ENCODE data around the gene HLA-C.
"Not testable (repeated sequence)": the region's sequence is repeated elsewhere in the genome, so short reads cannot be mapped to it uniquely, and the experiment has no call there.

HLA-C gene

GRCh38 chr6:31270788-31271640 lies 878 bp downstream of the HLA-C start:
- DNase-seq (ENCODE audit: low spot score) = peak; percentile 39

GRCh38 chr6:31268836-31269235 lies 3.1 kb downstream of the HLA-C start:
- DNase-seq (ENCODE audit: low spot score) = no peak

- DNase-seq (ENCODE audit: low spot score) = no peak
Observed at GRCh38 chr6:31268369-31268765, 3.5 kb downstream of the HLA-C start.

GRCh38 chr6:31267651-31268368 lies 4.1 kb downstream of the HLA-C start:
- DNase-seq (ENCODE audit: low spot score) = no peak

GRCh38 chr6:31266567-31267360 lies 5.1 kb downstream of the HLA-C start:
- DNase-seq (ENCODE audit: low spot score) = no peak

- DNase-seq (ENCODE audit: low spot score) = no peak
Observed at GRCh38 chr6:31265926-31266325, 6.0 kb downstream of the HLA-C start.

GRCh38 chr6:31263346-31263933 lies 8.5 kb downstream of the HLA-C start:
- not testable (repeated sequence) for DNase-seq (ENCODE audit: low spot score)

GRCh38 chr6:31259995-31260394 lies 11.9 kb downstream of the HLA-C start:
- not testable (repeated sequence) for DNase-seq (ENCODE audit: low spot score)

GRCh38 chr6:31252625-31253024 lies 19.3 kb downstream of the HLA-C start:
- DNase-seq (ENCODE audit: low spot score) = no peak

GRCh38 chr6:31251261-31251660 lies 20.6 kb downstream of the HLA-C start:
- no peak for DNase-seq (ENCODE audit: low spot score)

- no peak for DNase-seq (ENCODE audit: low spot score)
Observed at GRCh38 chr6:31249184-31249583, 22.7 kb downstream of the HLA-C start.

GRCh38 chr6:31247813-31248212 lies 24.1 kb downstream of the HLA-C start:
- no peak for DNase-seq (ENCODE audit: low spot score)

GRCh38 chr6:31246051-31246521 lies 25.8 kb downstream of the HLA-C start:
- peak; percentile 73 for DNase-seq (ENCODE audit: low spot score)

GRCh38 chr6:31243508-31243907 lies 28.4 kb downstream of the HLA-C start:
- no peak for DNase-seq (ENCODE audit: low spot score)

GRCh38 chr6:31239854-31240253 lies 32.0 kb downstream of the HLA-C start:
- no peak for DNase-seq (ENCODE audit: low spot score)

GRCh38 chr6:31234101-31234500 lies 37.8 kb downstream of the HLA-C start:
- not testable (repeated sequence) for DNase-seq (ENCODE audit: low spot score)

- DNase-seq (ENCODE audit: low spot score) = no peak
Observed at GRCh38 chr6:31228476-31228875, 43.4 kb downstream of the HLA-C start.

- DNase-seq (ENCODE audit: low spot score) = no peak
Observed at GRCh38 chr6:31227143-31227542, 44.7 kb downstream of the HLA-C start.

- no peak for DNase-seq (ENCODE audit: low spot score)
Observed at GRCh38 chr6:31225735-31226134, 46.2 kb downstream of the HLA-C start.

- DNase-seq (ENCODE audit: low spot score) = no peak
Observed at GRCh38 chr6:31222496-31222895, 49.4 kb downstream of the HLA-C start.
